ENCODE data around the gene ACHE. TPM values are rescaled to one million over a fixed set of nuclear protein-coding genes. Genes with fewer than 3 reads are reported as not detected.
A peak's percentile ranks its signal among the peaks of the same experiment; 100 is the strongest.

Gene ACHE
- total RNA-seq, 6 donors from 2014 or later: 1.3 to 2.9 (median 2.2) TPM; not detected in 1

GRCh38 chr7:100867040-100867775 is 28.5 kb downstream of the ACHE start, which contains the start of gene TRIP6:
Gene TRIP6 (plus strand): TSS chr7:100867387. CDS start chr7:100867498, 111 bp downstream.
- TF ChIP-seq CTCF (IDR thresholded peaks at IDR 0.05) (peak in 1 of 6 experiments; percentile 6), EP300 (IDR thresholded peaks at IDR 0.05) (no peak), POLR2A (IDR thresholded peaks at IDR 0.05) (peak in 2 of 4 donors; percentile 33 to 68), POLR2AphosphoS5 (IDR thresholded peaks at IDR 0.05) (peak; percentile 54 to 62)
- ATAC-seq (ENCODE audit: low FRiP score in 2 of 2) (peak; percentile 77 to 88), DNase-seq (peak; percentile 86 to 92)
- Histone ChIP-seq H3K27ac (peak within 1 kb of the TSS; percentile 86 to 97 (median 95)), H3K4me1 (peaks cover 26 to 39% (median 26%) of the 10 kb centered on the region in 4 donors), H3K36me3 (peaks cover 3 to 25% (median 12%) of the 10 kb centered on the region in 4 donors), H3K9me3 (no peaks in the 10 kb centered on the region), H3K27me3 (no peaks in the 10 kb centered on the region), H3K4me3 (peak within 1 kb of the TSS; percentile 62 to 86 (median 74))
- WGBS, 2 donors: 9 to 19% methylated on average over 25 to 36 of the region's 42 CpGs

GRCh38 chr7:100866729-100867039 is 29.0 kb downstream of the ACHE start:
- H3K4me3 ChIP-seq: peak overlapping the region; percentile 10 to 86 (median 70)
- TF ChIP-seq POLR2AphosphoS5 (IDR thresholded peaks at IDR 0.05): no peak
- no peak for TF ChIP-seq EP300 (IDR thresholded peaks at IDR 0.05)
- TF ChIP-seq CTCF (IDR thresholded peaks at IDR 0.05): no peak
- TF ChIP-seq POLR2A (IDR thresholded peaks at IDR 0.05): no peak

GRCh38 chr7:100865938-100866728 is 29.6 kb downstream of the ACHE start:
- peak; percentile 81 to 96 for DNase-seq
- ATAC-seq (ENCODE audit: low FRiP score in 2 of 2): peak; percentile 50 to 52
- WGBS, 2 donors: 0 to 25% methylated on average over 5 to 21 of the region's 46 CpGs
- Histone ChIP-seq H3K27ac (peak overlapping the region; percentile 86 to 97 (median 95)), H3K4me3 (peak overlapping the region; percentile 10 to 86 (median 70)), H3K36me3 (peaks cover 0 to 28% (median 15%) of the 10 kb centered on the region in 4 donors), H3K9me3 (no peaks in the 10 kb centered on the region), H3K4me1 (peaks cover 26 to 39% (median 26%) of the 10 kb centered on the region in 4 donors), H3K27me3 (no peaks in the 10 kb centered on the region)
- peak; percentile 13 to 17 for TF ChIP-seq POLR2AphosphoS5 (IDR thresholded peaks at IDR 0.05)
- TF ChIP-seq CTCF (IDR thresholded peaks at IDR 0.05): no peak
- TF ChIP-seq EP300 (IDR thresholded peaks at IDR 0.05): no peak
- TF ChIP-seq POLR2A (IDR thresholded peaks at IDR 0.05): peak in 1 of 4 donors; percentile 14

More at GRCh38 chr7:100866729-100867039, 29.0 kb downstream of the ACHE start:
- DNase-seq (no peak), ATAC-seq (ENCODE audit: low FRiP score in 2 of 2) (peak in 1 of 2 donors; percentile 1)
- H3K27me3 ChIP-seq: no peaks in the 10 kb centered on the region
- peaks cover 3 to 28% (median 14%) of the 10 kb centered on the region in 4 donors for H3K36me3 ChIP-seq
- peak overlapping the region; percentile 86 to 97 (median 95) for H3K27ac ChIP-seq
- 7 to 41% methylated on average over 2 to 5 of the region's 5 CpGs for WGBS, 2 donors
- H3K9me3 ChIP-seq: no peaks in the 10 kb centered on the region
- H3K4me1 ChIP-seq: peaks cover 26 to 39% (median 26%) of the 10 kb centered on the region in 4 donors

- H3K27me3 ChIP-seq: no peaks in the 10 kb centered on the region
- peaks cover 0 to 29% (median 19%) of the 10 kb centered on the region in 4 donors for H3K36me3 ChIP-seq
- peak overlapping the region; percentile 86 to 97 (median 95) for H3K27ac ChIP-seq
- no peaks in the 10 kb centered on the region for H3K9me3 ChIP-seq
- peaks cover 26 to 39% (median 26%) of the 10 kb centered on the region in 4 donors for H3K4me1 ChIP-seq
- DNase-seq: no peak
- ATAC-seq (ENCODE audit: low FRiP score in 2 of 2): no peak
- WGBS, 2 donors: 63 to 66% methylated on average over 13 to 17 of the region's 17 CpGs
- TF ChIP-seq CTCF (IDR thresholded peaks at IDR 0.05) (no peak), POLR2AphosphoS5 (IDR thresholded peaks at IDR 0.05) (no peak), POLR2A (IDR thresholded peaks at IDR 0.05) (no peak), EP300 (IDR thresholded peaks at IDR 0.05) (no peak)
- peak overlapping the region in 3 of 4 donors; percentile 62 to 86 (median 78) for H3K4me3 ChIP-seq
Measured at GRCh38 chr7:100865372-100865911, 30.2 kb downstream of the ACHE start.

Data from upper lobe of left lung (tissue), 6 donors.